Esophagus (tissue), 2 donors: ENCODE measurements around the gene SGSM1. TPM values are rescaled to one million over a fixed set of nuclear protein-coding genes. Genes with fewer than 3 reads are reported as not detected.

ENCODE experiments used
- H3K27ac ChIP-seq, 2 donors: one replicate each; pipeline ENCODE4 v1.5.1; 2013; ENCODE audit warnings: low read depth in 2 of 2, mild to moderate bottlenecking in 2 of 2, inconsistent platforms in 1 of 2, low read length in 1 of 2, moderate library complexity in 1 of 2
- H3K27me3 ChIP-seq, 2 donors: one replicate each; pipeline ENCODE4 v1.6.1; 2013; ENCODE audit warnings: low read length in 2 of 2, control low read depth in 1 of 2, mild to moderate bottlenecking in 1 of 2; ENCODE audit not compliant: insufficient read depth in 2 of 2, control insufficient read depth in 1 of 2
- H3K36me3 ChIP-seq, 2 donors: one replicate each; pipeline ENCODE4 v1.6.1; 2013; ENCODE audit warnings: low read length in 1 of 2; ENCODE audit not compliant: control insufficient read depth in 2 of 2, insufficient read depth in 2 of 2
- H3K4me1 ChIP-seq, 2 donors: one replicate each; pipeline ENCODE4 v1.6.1; 2013; ENCODE audit warnings: low read length in 1 of 2; ENCODE audit not compliant: control insufficient read depth in 2 of 2, insufficient read depth in 2 of 2
- H3K4me3 ChIP-seq, 2 donors: one replicate each; pipeline ENCODE4 v1.5.1; 2013; ENCODE audit warnings: low read length in 2 of 2, mild to moderate bottlenecking in 2 of 2, low read depth in 1 of 2, moderate library complexity in 1 of 2
- H3K9me3 ChIP-seq, 2 donors: one replicate each; pipeline ENCODE4 v1.6.1; 2013; ENCODE audit warnings: mild to moderate bottlenecking in 2 of 2, low read depth in 1 of 2, low read length in 1 of 2, moderate library complexity in 1 of 2; ENCODE audit not compliant: control insufficient read depth in 2 of 2, insufficient read depth in 1 of 2
- WGBS, 2 donors: extraction: QIAGEN DNeasy Blood & Tissue Kit; methylation state at CpG; one replicate each; pipeline ENCODE4 v1.1.7; 2013; 5-methylcytosine and 5-hydroxymethylcytosine counted together
- polyA plus RNA-seq, 2 donors: library from polyadenylated mRNA; stranded (reverse); fragments of 200-250 nt; gene quantifications; one replicate each; pipeline ENCODE4 v1.2.3, GENCODE V29; 2013
- donor health status: healthy with polysubstance abuse.
- donor health status: Bipolar disorder and iron deficiency.

Gene SGSM1
- polyA plus RNA-seq, 2 donors = 0.14 to 0.16 TPM

DNA sequence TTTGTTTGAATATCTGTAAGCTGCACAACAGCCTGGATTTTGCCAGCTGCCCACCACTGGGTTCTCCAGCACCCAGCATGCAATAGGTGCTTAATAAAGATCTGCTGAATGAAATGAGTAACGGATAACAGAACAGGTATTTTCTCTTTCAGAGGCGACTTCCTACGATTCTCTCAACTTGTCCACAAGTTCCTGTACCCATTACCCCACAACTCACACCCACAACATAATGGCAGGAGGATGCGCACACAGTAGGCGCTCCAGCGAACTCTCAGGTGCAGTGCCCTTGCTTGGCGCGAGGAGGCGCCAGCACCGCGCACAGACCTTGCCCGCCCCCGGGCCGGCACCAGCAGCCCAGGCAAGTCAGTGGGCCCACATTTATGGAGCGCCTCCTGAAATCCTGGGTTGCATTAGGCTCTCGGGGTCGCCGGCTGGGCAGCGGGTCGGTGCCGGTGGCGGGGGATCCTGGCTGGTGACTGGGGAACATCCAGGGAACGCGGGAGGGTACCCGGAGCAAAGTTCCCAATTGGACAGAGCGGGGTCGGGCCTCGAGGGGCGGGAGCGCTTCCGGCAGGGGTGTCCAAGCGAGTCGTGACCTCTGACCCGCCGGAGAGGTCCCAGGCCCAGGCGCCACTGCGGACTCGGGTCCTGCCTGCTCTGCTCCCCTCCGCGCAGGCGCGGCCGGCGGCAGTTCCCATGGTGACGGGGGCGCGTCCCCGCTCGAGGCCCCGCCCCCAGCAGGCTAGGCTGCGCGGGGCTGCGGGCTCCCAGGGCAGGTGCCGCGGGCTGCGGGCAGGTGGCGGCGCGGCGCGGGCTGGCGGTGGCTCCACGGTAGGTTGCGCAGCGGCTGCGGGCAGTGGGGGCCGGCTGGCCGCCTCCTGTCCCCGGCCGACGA is 146.2 kb downstream of the SGSM1 start, which contains the start of gene KIAA1671:
Gene KIAA1671 (plus strand): TSS at position 775 of the 895 bp plus-strand sequence. CDS start 75,284 bp downstream, outside the sequence.
- H3K4me1 ChIP-seq = peaks cover 0 to 8% of the 10 kb centered on the region in 2 donors
- H3K27me3 ChIP-seq = no peaks in the 10 kb centered on the region
- no peaks in the 10 kb centered on the region for H3K36me3 ChIP-seq
- no peaks in the 10 kb centered on the region for H3K9me3 ChIP-seq
- peak within 1 kb of the TSS; percentile 75 to 92 for H3K27ac ChIP-seq
- WGBS, 2 donors = 2 to 3% methylated on average over 58 to 71 of the region's 71 CpGs
- H3K4me3 ChIP-seq = peak within 1 kb of the TSS; percentile 76 to 81

DNA sequence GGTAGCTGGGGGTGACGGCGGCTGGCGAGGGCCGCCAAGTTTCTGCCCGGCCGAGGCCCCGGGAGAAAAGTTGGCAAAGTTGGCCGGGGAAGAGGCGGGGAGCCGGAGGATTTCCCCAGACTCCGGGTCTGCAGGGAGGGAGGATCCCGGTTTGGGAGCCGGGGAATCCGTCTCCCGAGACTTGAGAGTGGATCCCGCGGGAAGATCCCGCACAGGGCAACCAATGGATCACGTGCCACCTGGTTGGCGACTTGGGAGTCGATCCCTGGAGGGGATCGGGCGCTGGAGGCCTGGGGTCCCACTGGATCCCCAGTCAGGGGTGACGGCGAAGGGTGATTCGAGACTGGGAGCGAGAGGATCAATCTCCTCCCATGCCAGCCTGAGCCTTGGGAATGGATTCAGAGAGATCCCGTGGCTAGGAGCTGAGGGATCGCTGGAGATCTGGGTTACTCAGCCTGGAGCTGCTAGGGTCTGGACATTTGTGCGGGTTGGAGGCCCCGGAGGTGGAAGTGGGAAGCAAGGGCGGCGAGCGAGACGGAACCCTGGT is 146.9 kb downstream of the SGSM1 start:
- Histone ChIP-seq H3K4me3 (peak overlapping the region; percentile 76 to 81), H3K36me3 (no peaks in the 10 kb centered on the region), H3K9me3 (no peaks in the 10 kb centered on the region), H3K27ac (peak overlapping the region; percentile 75 to 92), H3K27me3 (no peaks in the 10 kb centered on the region), H3K4me1 (peaks cover 0 to 8% of the 10 kb centered on the region in 2 donors)
- WGBS, 2 donors = 1% methylated on average over 27 to 35 of the region's 35 CpGs

GRCh38 chr22:24953384-24954113 is 147.5 kb downstream of the SGSM1 start:
- Histone ChIP-seq H3K27ac (peak overlapping the region; percentile 75 to 92), H3K4me3 (peak overlapping the region; percentile 76 to 81), H3K9me3 (no peaks in the 10 kb centered on the region), H3K36me3 (no peaks in the 10 kb centered on the region), H3K4me1 (peaks cover 0 to 8% of the 10 kb centered on the region in 2 donors), H3K27me3 (no peaks in the 10 kb centered on the region)
- 7 to 8% methylated on average over 41 to 47 of the region's 47 CpGs for WGBS, 2 donors

- Histone ChIP-seq H3K9me3 (no peaks in the 10 kb centered on the region), H3K27ac (peak overlapping the region in 1 of 2 donors; percentile 52), H3K36me3 (no peaks in the 10 kb centered on the region), H3K4me3 (peak overlapping the region in 1 of 2 donors; percentile 81), H3K4me1 (peaks cover 0 to 8% of the 10 kb centered on the region in 2 donors), H3K27me3 (no peaks in the 10 kb centered on the region)
- WGBS, 2 donors = 33% methylated on average over 4 of the region's 4 CpGs
These were observed 148.1 kb downstream of the SGSM1 start for GRCh38 chr22:24954114-24954463.

DNA sequence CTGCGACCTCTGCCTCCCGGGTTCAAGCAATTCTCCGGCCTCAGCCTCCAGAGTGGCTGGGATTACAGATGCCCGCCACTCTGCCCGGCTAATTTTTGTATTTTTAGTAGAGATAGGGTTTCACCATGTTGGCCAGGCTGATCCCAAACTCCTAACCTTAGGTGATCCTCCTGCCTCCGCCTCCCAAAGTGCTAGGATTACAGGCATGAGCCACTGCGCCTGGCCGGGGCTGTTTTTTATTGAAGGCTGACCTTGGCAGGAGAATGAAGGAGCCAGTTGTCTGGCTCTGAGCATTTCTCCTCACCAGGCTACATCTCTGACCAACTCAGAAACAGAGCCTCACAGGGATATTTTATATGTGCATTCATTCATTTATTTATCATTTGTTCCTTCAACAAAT is 148.8 kb downstream of the SGSM1 start:
- WGBS, 2 donors = 88% methylated on average over 8 of the region's 8 CpGs
- Histone ChIP-seq H3K36me3 (no peaks in the 10 kb centered on the region), H3K4me3 (no peak overlapping the region), H3K27me3 (no peaks in the 10 kb centered on the region), H3K9me3 (no peaks in the 10 kb centered on the region), H3K4me1 (peaks cover 0 to 8% of the 10 kb centered on the region in 2 donors), H3K27ac (no peak overlapping the region)

DNA sequence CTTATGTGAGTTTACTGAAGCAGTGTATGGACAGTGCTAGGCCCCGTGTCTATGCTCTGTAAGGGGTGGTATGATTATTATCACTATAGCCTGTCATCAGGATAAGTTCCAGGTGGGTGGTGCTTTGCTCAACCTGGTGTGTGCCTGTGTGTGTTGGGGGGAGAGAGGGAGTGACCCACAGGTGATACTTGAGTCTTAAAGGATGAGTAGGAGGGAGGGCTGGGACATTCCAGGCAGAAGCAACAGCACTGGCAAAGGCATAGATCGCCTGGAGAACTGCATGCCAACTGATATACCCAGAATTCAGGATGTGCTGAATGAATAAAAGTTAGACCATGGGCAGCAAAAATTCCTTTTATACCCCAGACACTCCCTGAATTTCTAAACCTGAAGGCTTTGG is 151.0 kb downstream of the SGSM1 start:
- WGBS, 2 donors = 70 to 77% methylated on average over 2 of the region's 2 CpGs
- Histone ChIP-seq H3K9me3 (no peaks in the 10 kb centered on the region), H3K4me1 (peaks cover 0 to 5% of the 10 kb centered on the region in 2 donors), H3K27me3 (no peaks in the 10 kb centered on the region), H3K27ac (no peak overlapping the region), H3K36me3 (peaks cover 0 to 1% of the 10 kb centered on the region in 2 donors), H3K4me3 (no peak overlapping the region)

DNA sequence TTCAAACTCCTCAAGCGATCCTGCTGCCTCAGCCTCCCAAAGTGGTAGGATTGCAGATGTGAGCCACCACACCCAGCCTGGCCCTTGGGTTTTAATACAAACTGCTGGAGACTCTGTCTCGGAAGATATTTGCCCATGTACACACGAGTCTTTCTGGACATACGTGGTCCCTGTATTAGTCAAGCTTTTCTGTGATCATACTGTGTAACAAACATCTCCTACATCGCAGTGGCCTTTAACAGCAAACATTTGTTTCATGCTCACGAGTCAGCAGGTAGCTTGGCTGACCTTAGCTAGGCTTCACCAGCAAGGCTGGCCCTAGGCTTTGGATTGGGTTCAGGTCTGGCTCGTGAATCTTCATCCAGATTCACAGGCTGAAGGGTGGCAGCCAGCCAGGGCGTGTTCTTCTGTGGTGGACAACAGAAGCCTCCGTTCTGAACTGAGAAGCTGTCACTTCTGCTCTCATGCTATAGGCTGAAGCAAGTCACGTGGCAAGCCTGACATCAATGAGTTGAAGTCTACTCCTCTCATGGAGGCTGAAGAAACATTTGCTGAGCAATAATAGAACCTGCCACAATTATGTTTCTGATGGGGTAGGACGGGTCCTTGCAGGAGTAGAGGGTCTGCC is 155.3 kb downstream of the SGSM1 start:
- no peaks in the 10 kb centered on the region for H3K9me3 ChIP-seq
- no peaks in the 10 kb centered on the region for H3K27me3 ChIP-seq
- 80 to 89% methylated on average over 11 of the region's 11 CpGs for WGBS, 2 donors
- H3K4me1 ChIP-seq = peaks cover 3 to 4% of the 10 kb centered on the region in 2 donors
- H3K36me3 ChIP-seq = peaks cover 0 to 3% of the 10 kb centered on the region in 2 donors
- H3K4me3 ChIP-seq = no peak overlapping the region
- no peak overlapping the region for H3K27ac ChIP-seq

GRCh38 chr22:24962094-24962493 is 156.1 kb downstream of the SGSM1 start:
- Histone ChIP-seq H3K27ac (no peak overlapping the region), H3K9me3 (no peaks in the 10 kb centered on the region), H3K36me3 (peaks cover 0 to 3% of the 10 kb centered on the region in 2 donors), H3K4me3 (no peak overlapping the region), H3K4me1 (peaks cover 4 to 6% of the 10 kb centered on the region in 2 donors), H3K27me3 (no peaks in the 10 kb centered on the region)
- 93 to 94% methylated on average over 8 of the region's 8 CpGs for WGBS, 2 donors

DNA sequence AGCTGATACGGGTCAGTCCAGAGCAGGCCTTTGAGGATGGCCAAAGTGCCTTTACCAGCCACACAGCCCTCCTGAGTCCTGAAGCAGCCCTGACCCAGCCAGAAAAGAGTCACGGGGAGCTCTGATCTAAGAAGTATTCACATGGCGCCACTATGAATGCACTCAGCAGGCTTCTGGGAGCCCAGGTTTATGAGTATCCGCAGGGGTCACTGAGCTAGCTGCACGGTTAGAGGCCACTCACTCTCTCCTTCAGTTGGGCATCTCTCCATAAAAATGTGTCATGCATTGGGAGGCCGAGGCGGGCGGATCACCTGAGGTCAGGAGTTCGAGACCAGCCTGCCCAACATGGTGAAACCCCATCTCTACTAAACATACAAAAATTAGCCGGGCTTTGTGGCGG is 156.8 kb downstream of the SGSM1 start:
- Histone ChIP-seq H3K4me3 (no peak overlapping the region), H3K9me3 (no peaks in the 10 kb centered on the region), H3K36me3 (peaks cover 0 to 3% of the 10 kb centered on the region in 2 donors), H3K27ac (no peak overlapping the region), H3K27me3 (no peaks in the 10 kb centered on the region), H3K4me1 (peaks cover 8 to 10% of the 10 kb centered on the region in 2 donors)
- 88 to 90% methylated on average over 11 of the region's 11 CpGs for WGBS, 2 donors
